GM12878 (cell line): ENCODE measurements around the gene PNPLA3. TPM values are rescaled to one million over a fixed set of nuclear protein-coding genes. Genes with fewer than 3 reads are reported as not detected.

ENCODE experiments used
- ATAC-seq: fragments of 200-7000 bp; cut with Tn5 transposase; 3 replicates; pipeline ENCODE4 v1.9.1; 2020; ENCODE audit warnings: mild to moderate bottlenecking, moderate library complexity
- BruUV-seq: library from RNA; stranded (reverse); fragments of 400-500 nt; replicated peaks from 2 replicates; lab custom pipeline; 2021; lab: Mats Ljungman, UMichigan
- CTCF ChIA-PET: fragments of 300-600 bp; sonication (Branson Sonifier 250); formaldehyde crosslinking; extraction: SDS; loops from one replicate; lab custom pipeline; 2021; ENCODE audit warnings: inconsistent platforms; lab: Yijun Ruan, JAX
- POLR2A ChIA-PET: fragments of 350-600 bp; formaldehyde crosslinking; extraction: SDS; loops from one replicate; lab custom pipeline; 2021; ENCODE audit warnings: inconsistent platforms; lab: Charles Lee
- RAD21 ChIA-PET: fragments of 300-600 bp; sonication (Branson Sonifier 250); formaldehyde crosslinking; loops from one replicate; lab custom pipeline; 2023; ENCODE audit warnings: antibody characterized with exemption; ENCODE audit not compliant: unreplicated experiment; lab: Charles Lee
- SMC1A ChIA-PET: fragments of 300-600 bp; sonication (Branson Sonifier 250); formaldehyde crosslinking; loops from one replicate; lab custom pipeline; 2023; ENCODE audit not compliant: unreplicated experiment, uncharacterized antibody; lab: Charles Lee
- DNase-seq: peaks from one replicate; pipeline ENCODE4 v3.0.0-alpha.2; 2011; ENCODE audit warnings: low read depth, low spot score
- FAIRE-seq: peaks from 3 replicates; lab custom pipeline; 2011; peaks lifted over from hg19 to GRCh38; lab: Jason Lieb, UNC
- H2AFZ ChIP-seq: 2 replicates; pipeline ENCODE4 v1.6.0; 2011; ENCODE audit warnings: low read depth, low read length, control low read depth; ENCODE audit not compliant: control insufficient read depth
- H3K27ac ChIP-seq: 2 replicates; pipeline ENCODE4 v1.5.1; 2011; ENCODE audit warnings: control low read depth; ENCODE audit not compliant: control insufficient read depth, insufficient read depth
- H3K27me3 ChIP-seq, 2 experiments: replicated peaks in 1 of 2; 2 replicates each; pipeline versions ENCODE4 v1.6.0 to v1.6.1; 2011; ENCODE audit warnings: low read length in 1 of 2; ENCODE audit not compliant: control insufficient read depth in 2 of 2, insufficient read depth in 2 of 2
- H3K36me3 ChIP-seq, 2 experiments: 2 replicates each; pipeline ENCODE4 v1.5.1; 2011; ENCODE audit warnings: low read length in 1 of 2; ENCODE audit not compliant: control insufficient read depth in 2 of 2, insufficient read depth in 2 of 2
- H3K4me1 ChIP-seq: 2 replicates; pipeline ENCODE4 v1.6.1; 2011; ENCODE audit warnings: mild to moderate bottlenecking, low read length, moderate library complexity, mixed read lengths; ENCODE audit not compliant: control insufficient read depth, insufficient read depth
- H3K4me2 ChIP-seq: 2 replicates; pipeline ENCODE4 v1.6.0; 2011; ENCODE audit warnings: control low read depth; ENCODE audit not compliant: control insufficient read depth, insufficient read depth
- H3K4me3 ChIP-seq: fragments of 200-600 bp; sonication (generic); 2 replicates; pipeline ENCODE4 v1.5.1; 2016
- H3K79me2 ChIP-seq: 2 replicates; pipeline ENCODE4 v1.6.0; 2011; ENCODE audit warnings: low read length; ENCODE audit not compliant: control insufficient read depth, insufficient read depth
- H3K9ac ChIP-seq: 2 replicates; pipeline ENCODE4 v1.8.0; 2011; ENCODE audit warnings: low read length, control low read depth, mixed read lengths; ENCODE audit not compliant: control insufficient read depth, insufficient read depth
- H3K9me3 ChIP-seq: replicated peaks from 3 replicates; pipeline ENCODE4 v1.5.1; 2011; ENCODE audit warnings: mild to moderate bottlenecking, low read length; ENCODE audit not compliant: control insufficient read depth, insufficient read depth
- H4K20me1 ChIP-seq: 2 replicates; pipeline ENCODE4 v1.6.0; 2011; ENCODE audit not compliant: control insufficient read depth, insufficient read depth
- ASH2L ChIP-seq: fragments of 300-600, 200-600 bp; sonication (generic); IDR thresholded peaks from 2 replicates; pipeline ENCODE4 v1.6.1; 2017; ENCODE audit warnings: low read depth, mild to moderate bottlenecking, borderline replicate concordance
- BACH1 ChIP-seq: fragments of 450-650 bp; IDR thresholded peaks from 2 replicates; pipeline ENCODE4 v1.6.1; 2017; ENCODE audit warnings: mild to moderate bottlenecking, borderline replicate concordance
- BMI1 ChIP-seq: fragments of 450-650 bp; IDR thresholded peaks from 2 replicates; pipeline ENCODE4 v1.6.1; 2016; ENCODE audit warnings: mild to moderate bottlenecking, moderate library complexity, borderline replicate concordance
- EED ChIP-seq: sonication (generic); IDR thresholded peaks from 2 replicates; pipeline ENCODE4 v1.6.1; 2016; ENCODE audit warnings: antibody characterized with exemption, low read depth
- ESRRA ChIP-seq: IDR thresholded peaks from 2 replicates; pipeline ENCODE4 v1.6.1; 2012; ENCODE audit warnings: mild to moderate bottlenecking, low read length, improper control_type of control experiment
- GABPA ChIP-seq: IDR thresholded peaks from 2 replicates; pipeline ENCODE4 v1.6.1; 2014; ENCODE audit warnings: antibody characterized with exemption, low read depth, mild to moderate bottlenecking, inconsistent platforms
- HCFC1 ChIP-seq: fragments of 150-350 bp; IDR thresholded peaks from 2 replicates; pipeline ENCODE4 v1.6.1; 2014; ENCODE audit warnings: low read length
- KLF5 ChIP-seq: fragments of 450-650 bp; IDR thresholded peaks from 2 replicates; pipeline ENCODE4 v1.6.1; 2014; ENCODE audit warnings: mild to moderate bottlenecking; ENCODE audit not compliant: partially characterized antibody
- LARP7 ChIP-seq: fragments of 450-650 bp; IDR thresholded peaks from 2 replicates; pipeline ENCODE4 v1.6.1; 2017; ENCODE audit warnings: mild to moderate bottlenecking
- MXI1 ChIP-seq: fragments of 150-350 bp; IDR thresholded peaks from 2 replicates; pipeline ENCODE4 v1.6.1; 2011; ENCODE audit warnings: low read depth, mild to moderate bottlenecking, inconsistent platforms, low read length, improper control_type of control experiment
- MYC ChIP-seq: IDR thresholded peaks from 2 replicates; pipeline ENCODE4 v1.6.1; 2011; ENCODE audit warnings: mild to moderate bottlenecking, low read length, moderate library complexity, inconsistent platforms; ENCODE audit not compliant: insufficient read depth, insufficient replicate concordance, insufficient read length, severe bottlenecking
- NFXL1 ChIP-seq: fragments of 450-650 bp; IDR thresholded peaks from 2 replicates; pipeline ENCODE4 v1.6.1; 2017; ENCODE audit warnings: antibody characterized with exemption, mild to moderate bottlenecking, borderline replicate concordance
- POLR2A ChIP-seq: IDR thresholded peaks from 2 replicates; pipeline ENCODE4 v1.6.1; 2011; ENCODE audit warnings: low read depth, mild to moderate bottlenecking, low read length
- SMARCA5 ChIP-seq: fragments of 450-650 bp; IDR thresholded peaks from 2 replicates; pipeline ENCODE4 v1.6.1; 2017; ENCODE audit warnings: mild to moderate bottlenecking
- SREBF1 ChIP-seq: IDR thresholded peaks from 2 replicates; pipeline ENCODE4 v1.6.1; 2012; ENCODE audit warnings: mild to moderate bottlenecking, low read length
- TCF3 ChIP-seq: IDR thresholded peaks from 2 replicates; pipeline ENCODE4 v1.6.1; 2012; ENCODE audit warnings: low read depth, mild to moderate bottlenecking, low read length, borderline replicate concordance; ENCODE audit not compliant: insufficient read depth
- ZNF217 ChIP-seq: fragments of 450-650 bp; IDR thresholded peaks from 2 replicates; pipeline ENCODE4 v1.6.1; 2017; ENCODE audit warnings: antibody characterized with exemption, mild to moderate bottlenecking
- WGBS: methylation state at CpG from one replicate; pipeline ENCODE4 v1.1.6; 2016; ENCODE audit warnings: low lambda C conversion rate; ENCODE audit not compliant: insufficient replicate concordance, insufficient coverage; ENCODE audit errors: missing lambda C conversion rate; 5-methylcytosine and 5-hydroxymethylcytosine counted together
- in situ Hi-C: fragments of 300-500 bp; cut with MboI; formaldehyde crosslinking; loops from 9 replicates; pipeline ENCODE4 v1.14.3; 2018; ENCODE audit warnings: mixed read lengths
- intact Hi-C: fragments of 100-400 bp; cut with micrococcal nuclease; formaldehyde crosslinking; loops from one replicate; pipeline ENCODE4 v1.14.2; 2022; ENCODE audit not compliant: unreplicated experiment
- polyA plus RNA-seq, 11 experiments: library from polyadenylated mRNA; depleted of rRNA in 4 of 11; unstranded in 6 of 11; stranded (reverse) in 5 of 11; fragments of >200 nt; fragmentation: Nextera tagmentation in 4 of 11; fragmentation: Illumina TruSeq in 1 of 11; extraction: Ambion mirVana in 4 of 11; extraction: Trizol in 1 of 11; gene quantifications; 1 replicate in 1 of 11; 2 replicates in 10 of 11; pipeline versions ENCODE4 v1.2.1 to v1.2.3, GENCODE V29; 2011 to 2016; ENCODE audit warnings: inconsistent platforms in 2 of 11, missing spikeins in 2 of 11, low read depth in 1 of 11
- total RNA-seq, 4 experiments: library from RNA; depleted of rRNA in 3 of 4; stranded (reverse); fragments of >200 nt in 3 of 4; fragmentation: Illumina TruSeq in 1 of 4; extraction: Trizol in 1 of 4; gene quantifications; 2 replicates each; pipeline versions ENCODE4 v1.2.1 to v1.2.3, GENCODE V29; 2013 to 2021
- TF ChIP-seq, protein P1 (sequence below): IDR thresholded peaks from 2 replicates; pipeline ENCODE4 v1.6.1; 2011; ENCODE audit warnings: mild to moderate bottlenecking, low read depth, low read length, moderate library complexity; ENCODE audit not compliant: insufficient replicate concordance

PNPLA3 gene
- total and polyA plus RNA-seq, 10 of the 15 experiments (the other 5 are each of a cell fraction or from before 2014, with no cell fraction given) = 0.05 to 0.08 TPM; not detected in 8

DNA sequence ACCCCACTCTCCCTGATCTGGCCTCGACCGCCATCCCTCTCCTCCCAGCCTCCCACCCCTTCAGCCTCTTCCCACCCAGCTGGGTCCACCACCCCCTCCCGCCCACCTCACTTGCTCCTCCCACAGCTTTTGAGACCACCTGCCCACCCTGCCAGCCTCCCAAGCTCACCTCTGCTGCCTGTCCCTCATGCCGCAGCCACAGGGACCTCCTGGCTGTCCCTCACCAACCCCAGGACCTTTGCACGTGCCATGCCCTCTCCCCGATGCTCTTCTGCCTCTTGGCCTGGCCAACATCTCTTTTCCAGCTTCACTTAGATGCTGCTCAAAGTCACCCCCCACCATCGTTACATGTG lies 38.3 kb upstream of the PNPLA3 start (continued):
- no peak for TF ChIP-seq MYC

DNA sequence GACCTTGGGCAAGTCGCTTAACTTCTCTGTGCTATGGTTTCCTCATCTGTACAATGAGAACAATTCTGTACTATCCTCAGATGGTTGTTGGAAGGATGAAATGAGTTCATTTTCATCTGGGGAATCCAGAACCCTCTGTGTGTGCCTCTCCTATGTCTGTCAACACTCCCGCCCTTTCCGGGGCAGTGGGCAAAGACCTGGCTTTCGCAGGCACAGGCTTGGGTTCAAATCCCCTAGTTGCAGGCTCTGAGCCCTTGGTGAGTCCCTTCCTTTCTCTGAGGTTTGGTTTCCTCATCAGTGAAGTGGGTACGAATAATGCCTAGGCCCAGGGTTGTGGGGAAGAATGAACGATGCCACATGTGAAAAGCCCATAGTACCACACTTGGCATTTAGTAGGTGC lies 37.8 kb upstream of the PNPLA3 start:
- DNase-seq = no peak
- TF ChIP-seq HCFC1 = no peak
- no peak for TF ChIP-seq POLR2A
- intact Hi-C loops = loop anchor here (2.0 to 10.0 kb wide), 2 partner anchors 141 to 497 kb away; no protein-coding TSS in a partner anchor
- Histone ChIP-seq H3K9me3 (no peaks in the 10 kb centered on the region), H3K4me1 (peaks cover 9% of the 10 kb centered on the region), H3K4me3 (no peak overlapping the region), H3K27me3 (peaks cover 5 to 6% of the 10 kb centered on the region in 2 experiments), H2AFZ (no peak overlapping the region), H3K27ac (no peak overlapping the region), H3K4me2 (no peak overlapping the region), H4K20me1 (no peaks in the 10 kb centered on the region; the same call in 1 of the 2 replicates), H3K36me3 (no peaks in the 10 kb centered on the region), H3K9ac (no peak overlapping the region), H3K79me2 (no peaks in the 10 kb centered on the region)
- ChIA-PET RAD21 (no interaction called here), SMC1A (no interaction called here), POLR2A (no interaction called here), CTCF (interaction anchor here (0.9 to 1.6 kb wide), 3 partner anchors 10 to 612 kb away, joined by 3 to 7 read pairs (median 3); no protein-coding TSS in a partner anchor)
- in situ Hi-C loops = no loop called here
- no peak for ATAC-seq
- 52% methylated on average over 6 of the region's 6 CpGs for WGBS
- no peak for FAIRE-seq
- no TSS peak for BruUV-seq

DNA sequence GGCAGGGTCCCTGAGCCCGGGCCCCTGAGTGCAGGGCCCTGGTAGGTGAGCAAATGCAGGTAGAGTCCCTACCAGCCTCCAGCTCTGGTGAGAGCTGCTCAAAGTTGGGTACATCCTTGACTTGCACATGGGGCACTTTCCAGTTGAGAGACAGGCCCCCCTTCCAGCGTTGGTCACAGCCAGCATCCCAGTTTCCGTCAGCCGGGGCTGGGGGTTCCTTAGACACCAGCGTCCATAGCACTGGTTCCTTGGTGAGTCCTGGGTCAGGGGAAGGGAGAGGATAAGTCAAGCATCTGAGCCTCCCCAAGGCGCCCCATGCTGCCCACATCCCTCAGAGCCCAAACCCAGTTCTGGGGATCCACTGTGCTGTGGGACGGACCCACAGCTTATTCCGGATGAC lies 37.4 kb upstream of the PNPLA3 start:
- intact Hi-C loops = loop anchor here (10.0 kb wide), 1 partner anchor 141 kb away; no protein-coding TSS in a partner anchor
- TF ChIP-seq EED (no peak), KLF5 (no peak), ASH2L (no peak), SMARCA5 (no peak), BMI1 (no peak), MXI1 (no peak), NFXL1 (no peak), ZNF217 (no peak), TCF3 (no peak), ESRRA (no peak), LARP7 (no peak), SREBF1 (no peak), BACH1 (no peak), GABPA (no peak)
- TF ChIP-seq, protein P1, sequence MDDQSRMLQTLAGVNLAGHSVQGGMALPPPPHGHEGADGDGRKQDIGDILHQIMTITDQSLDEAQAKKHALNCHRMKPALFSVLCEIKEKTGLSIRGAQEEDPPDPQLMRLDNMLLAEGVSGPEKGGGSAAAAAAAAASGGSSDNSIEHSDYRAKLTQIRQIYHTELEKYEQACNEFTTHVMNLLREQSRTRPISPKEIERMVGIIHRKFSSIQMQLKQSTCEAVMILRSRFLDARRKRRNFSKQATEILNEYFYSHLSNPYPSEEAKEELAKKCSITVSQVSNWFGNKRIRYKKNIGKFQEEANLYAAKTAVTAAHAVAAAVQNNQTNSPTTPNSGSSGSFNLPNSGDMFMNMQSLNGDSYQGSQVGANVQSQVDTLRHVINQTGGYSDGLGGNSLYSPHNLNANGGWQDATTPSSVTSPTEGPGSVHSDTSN = no peak

More for the DNA sequence above, 37.4 kb upstream of the PNPLA3 start:
- Histone ChIP-seq H3K9ac (no peak overlapping the region), H4K20me1 (no peaks in the 10 kb centered on the region; the same call in 1 of the 2 replicates), H3K27me3 (peaks cover 6 to 7% of the 10 kb centered on the region in 2 experiments), H3K27ac (no peak overlapping the region), H3K36me3 (no peaks in the 10 kb centered on the region), H3K4me1 (peaks cover 9% of the 10 kb centered on the region), H3K9me3 (no peaks in the 10 kb centered on the region), H2AFZ (no peak overlapping the region), H3K79me2 (no peaks in the 10 kb centered on the region), H3K4me3 (no peak overlapping the region), H3K4me2 (no peak overlapping the region)
- CTCF ChIA-PET = no interaction called here
- DNase-seq = no peak
- FAIRE-seq = no peak
- no TSS peak for BruUV-seq
- SMC1A ChIA-PET = no interaction called here
- POLR2A ChIA-PET = no interaction called here
- no peak for ATAC-seq
- RAD21 ChIA-PET = no interaction called here
- in situ Hi-C loops = no loop called here
- 10% methylated on average over 7 of the region's 8 CpGs for WGBS
